Bronchial epithelial cell (primary cell): ENCODE measurements around the gene CHST8. TPM values are rescaled to one million over a fixed set of nuclear protein-coding genes. Genes with fewer than 3 reads are reported as not detected.
"Not testable (repeated sequence)": the region's sequence is repeated elsewhere in the genome, so short reads cannot be mapped to it uniquely, and the experiment has no call there.

Experiments
- DNase-seq: peaks from one replicate; pipeline ENCODE4 v3.0.0-alpha.2; 2010; ENCODE audit warnings: low read depth
- FAIRE-seq: peaks from 2 replicates; lab custom pipeline; 2011; peaks lifted over from hg19 to GRCh38; lab: Jason Lieb, UNC
- H3K27me3 ChIP-seq: 2 replicates; pipeline ENCODE4 v1.5.1; 2011; ENCODE audit warnings: low read length; ENCODE audit not compliant: control insufficient read depth, insufficient read depth
- H3K36me3 ChIP-seq: 2 replicates; pipeline ENCODE4 v1.5.1; 2011; ENCODE audit warnings: low read length; ENCODE audit not compliant: control insufficient read depth, insufficient read depth
- H3K4me3 ChIP-seq: 2 replicates; pipeline ENCODE4 v1.5.1; 2011; ENCODE audit warnings: mild to moderate bottlenecking, low read depth, low read length, control low read depth
- CTCF ChIP-seq: IDR thresholded peaks from 2 replicates; pipeline ENCODE4 v1.5.1; 2011; ENCODE audit warnings: mild to moderate bottlenecking, moderate library complexity, low read length, control low read depth, inconsistent platforms; ENCODE audit not compliant: insufficient read depth, severe bottlenecking
- total RNA-seq: library from RNA; depleted of rRNA; stranded (reverse); fragments of >200 nt; gene quantifications from 2 replicates; pipeline ENCODE4 v1.2.1, GENCODE V29; 2014

The CHST8 gene
- total RNA-seq, 1 donor from 2014 or later = under 0.01 TPM

GRCh38 chr19:33661336-33661735 is 39.6 kb downstream of the CHST8 start:
- FAIRE-seq (no peak), DNase-seq (no peak)
- no peak for TF ChIP-seq CTCF
- no peaks in the 10 kb centered on the region for H3K36me3 ChIP-seq
- no peak overlapping the region for H3K4me3 ChIP-seq
- H3K27me3 ChIP-seq = no peaks in the 10 kb centered on the region

GRCh38 chr19:33662391-33663092 is 40.8 kb downstream of the CHST8 start:
- no peaks in the 10 kb centered on the region for H3K27me3 ChIP-seq
- no peak for TF ChIP-seq CTCF
- DNase-seq (no peak), FAIRE-seq (no peak)
- no peak overlapping the region for H3K4me3 ChIP-seq
- H3K36me3 ChIP-seq = no peaks in the 10 kb centered on the region

GRCh38 chr19:33663316-33663715 is 41.6 kb downstream of the CHST8 start:
- not testable (repeated sequence) for H3K36me3 ChIP-seq, DNase-seq, H3K4me3 ChIP-seq, FAIRE-seq, H3K27me3 ChIP-seq

GRCh38 chr19:33664744-33665143 is 43.0 kb downstream of the CHST8 start:
- TF ChIP-seq CTCF = no peak
- FAIRE-seq (no peak), DNase-seq (no peak)
- Histone ChIP-seq H3K36me3 (no peaks in the 10 kb centered on the region), H3K4me3 (no peak overlapping the region), H3K27me3 (no peaks in the 10 kb centered on the region)

- Histone ChIP-seq H3K27me3 (no peaks in the 10 kb centered on the region), H3K36me3 (no peaks in the 10 kb centered on the region), H3K4me3 (no peak overlapping the region)
- no peak for DNase-seq
- FAIRE-seq = peak; percentile 13
- no peak for TF ChIP-seq CTCF
These were observed 44.2 kb downstream of the CHST8 start for GRCh38 chr19:33665776-33666595.

- no peak for DNase-seq
- TF ChIP-seq CTCF = no peak
- Histone ChIP-seq H3K4me3 (no peak overlapping the region), H3K27me3 (no peaks in the 10 kb centered on the region), H3K36me3 (no peaks in the 10 kb centered on the region)
- FAIRE-seq = no peak
These were observed 45.4 kb downstream of the CHST8 start for GRCh38 chr19:33667141-33667650.
